Neuronal stem cell (in vitro differentiated cells): ENCODE data around the gene GPR62.

Source experiments
- DNase-seq: peaks from one replicate; pipeline ENCODE4 v3.0.0-alpha.2; 2013; ENCODE audit warnings: low spot score
- H2AFZ ChIP-seq: one replicate; pipeline ENCODE4 v1.6.1; 2013; ENCODE audit warnings: mild to moderate bottlenecking, low read length, inconsistent platforms
- H2AK5ac ChIP-seq: 2 replicates; pipeline ENCODE4 v1.6.1; 2013; ENCODE audit warnings: low read depth, mild to moderate bottlenecking, inconsistent platforms, low read length, moderate library complexity, mixed read lengths
- H2BK120ac ChIP-seq: 2 replicates; pipeline ENCODE4 v1.6.1; 2013; ENCODE audit warnings: low read depth, mild to moderate bottlenecking, inconsistent platforms, low read length, moderate library complexity, mixed read lengths
- H2BK12ac ChIP-seq: one replicate; pipeline ENCODE4 v1.6.1; 2013; ENCODE audit warnings: low read length, inconsistent platforms
- H2BK15ac ChIP-seq: 2 replicates; pipeline ENCODE4 v1.6.1; 2013; ENCODE audit warnings: mild to moderate bottlenecking, low read length, inconsistent platforms, mixed read lengths
- H2BK5ac ChIP-seq: one replicate; pipeline ENCODE4 v1.6.1; 2013; ENCODE audit warnings: inconsistent platforms, mild to moderate bottlenecking, low read length, moderate library complexity
- H3K14ac ChIP-seq: one replicate; pipeline ENCODE4 v1.6.1; 2013; ENCODE audit warnings: low read length, inconsistent platforms
- H3K18ac ChIP-seq: 2 replicates; pipeline ENCODE4 v1.6.1; 2013; ENCODE audit warnings: low read length, inconsistent platforms
- H3K23ac ChIP-seq: 2 replicates; pipeline ENCODE4 v1.6.1; 2013; ENCODE audit warnings: low read depth, mild to moderate bottlenecking, mixed read lengths, low read length, inconsistent platforms; ENCODE audit not compliant: poor library complexity
- H3K27ac ChIP-seq: replicated peaks from 3 replicates; pipeline ENCODE4 v1.5.1; 2013; ENCODE audit warnings: low read length, inconsistent platforms
- H3K27me3 ChIP-seq, 3 experiments: 2 replicates each; pipeline ENCODE4 v1.6.1; 2013; ENCODE audit warnings: low read length in 3 of 3, mild to moderate bottlenecking in 2 of 3, inconsistent platforms in 1 of 3, low read depth in 1 of 3, mixed read lengths in 1 of 3, moderate library complexity in 1 of 3; ENCODE audit not compliant: control insufficient read depth in 3 of 3, insufficient read depth in 3 of 3
- H3K36me3 ChIP-seq, 2 donors: replicated peaks in 1 of 2; 2 replicates each; pipeline ENCODE4 v1.6.1; 2013; ENCODE audit warnings: low read length in 2 of 2; ENCODE audit not compliant: control insufficient read depth in 2 of 2, insufficient read depth in 2 of 2
- H3K4ac ChIP-seq: 2 replicates; pipeline ENCODE4 v1.6.1; 2013; ENCODE audit warnings: inconsistent platforms, mild to moderate bottlenecking, low read length, moderate library complexity
- H3K4me1 ChIP-seq, 2 donors: 1 replicate in 1 of 2; 2 replicates in 1 of 2; pipeline ENCODE4 v1.6.1; 2013; ENCODE audit warnings: low read length in 2 of 2, low read depth in 1 of 2; ENCODE audit not compliant: control insufficient read depth in 2 of 2, insufficient read depth in 1 of 2
- H3K4me2 ChIP-seq: one replicate; pipeline ENCODE4 v1.6.1; 2013; ENCODE audit warnings: mild to moderate bottlenecking, low read length, inconsistent platforms; ENCODE audit not compliant: insufficient read depth, poor library complexity, severe bottlenecking
- H3K4me3 ChIP-seq, 2 donors: 2 replicates each; pipeline ENCODE4 v1.5.1; 2013; ENCODE audit warnings: low read length in 2 of 2, mild to moderate bottlenecking in 2 of 2, inconsistent platforms in 1 of 2, moderate library complexity in 1 of 2
- H3K79me1 ChIP-seq: one replicate; pipeline ENCODE4 v1.6.1; 2013; ENCODE audit warnings: low read depth, mild to moderate bottlenecking, inconsistent platforms, low read length, moderate library complexity
- H3K9ac ChIP-seq: one replicate; pipeline ENCODE4 v1.6.1; 2013; ENCODE audit warnings: mild to moderate bottlenecking, low read depth, low read length, inconsistent platforms; ENCODE audit not compliant: poor library complexity
- H3K9me3 ChIP-seq, 2 donors: replicated peaks in 1 of 2; 2 replicates each; pipeline versions ENCODE3 to v1.6.1; 2013; ENCODE audit warnings: low read length in 2 of 2, mild to moderate bottlenecking in 2 of 2, inconsistent platforms in 1 of 2, low read depth in 1 of 2, mixed read lengths in 1 of 2, moderate library complexity in 1 of 2; ENCODE audit not compliant: control insufficient read depth in 2 of 2, insufficient read depth in 1 of 2
- H4K8ac ChIP-seq: one replicate; pipeline ENCODE4 v1.6.1; 2013; ENCODE audit warnings: low read depth, mild to moderate bottlenecking, inconsistent platforms, low read length, moderate library complexity
- H4K91ac ChIP-seq: one replicate; pipeline ENCODE4 v1.6.1; 2013; ENCODE audit warnings: low read length, low read depth, mild to moderate bottlenecking, inconsistent platforms; ENCODE audit not compliant: poor library complexity
- WGBS, 2 donors: extraction: QIAGEN DNeasy Blood & Tissue Kit; methylation state at CpG; one replicate each; pipeline ENCODE4 v1.1.7; 2013; ENCODE audit warnings: missing lambda C conversion rate in 2 of 2, mixed read lengths in 1 of 2; ENCODE audit not compliant: insufficient read length in 2 of 2, insufficient replicate concordance in 1 of 2; ENCODE audit errors: extremely low coverage in 2 of 2; 5-methylcytosine and 5-hydroxymethylcytosine counted together

The GPR62 gene

GRCh38 chr3:51945031-51945840 lies 9.9 kb upstream of the GPR62 start:
- Histone ChIP-seq H2BK5ac (no peak overlapping the region), H2BK120ac (no peak overlapping the region)
- no CpG with 5 or more reads among the region's 18 CpGs for WGBS, 2 donors

GRCh38 chr3:51945926-51946705 lies 9.1 kb upstream of the GPR62 start:
- peaks cover 2% of the 10 kb centered on the region for H3K79me1 ChIP-seq
- H3K4me2 ChIP-seq, result no peak overlapping the region
- H3K4me1 ChIP-seq, result peaks cover 4 to 7% of the 10 kb centered on the region in 2 donors
- H3K36me3 ChIP-seq, result no peaks in the 10 kb centered on the region
- no peak overlapping the region for H2BK120ac ChIP-seq
- H2BK12ac ChIP-seq, result peak overlapping the region; percentile 84
- peak overlapping the region; percentile 32 for H2AK5ac ChIP-seq
- WGBS, 2 donors, result no CpG with 5 or more reads among the region's 14 CpGs
- DNase-seq, result no peak
- H3K27ac ChIP-seq, result no peak overlapping the region
- peak overlapping the region in 1 of 2 donors; percentile 24 for H3K4me3 ChIP-seq
- H3K14ac ChIP-seq, result no peak overlapping the region
- no peak overlapping the region for H3K4ac ChIP-seq
- no peak overlapping the region for H3K23ac ChIP-seq
- peak overlapping the region; percentile 1 for H2BK15ac ChIP-seq
- no peak overlapping the region for H3K18ac ChIP-seq
- peaks cover 0 to 2% (median 0%) of the 10 kb centered on the region in 3 experiments for H3K27me3 ChIP-seq
- H4K91ac ChIP-seq, result no peak overlapping the region
- H3K9me3 ChIP-seq, result peaks cover 0 to 3% of the 10 kb centered on the region in 2 donors
- H3K9ac ChIP-seq, result peak overlapping the region; percentile 24
- H4K8ac ChIP-seq, result no peak overlapping the region
- no peak overlapping the region for H2AFZ ChIP-seq
- no peak overlapping the region for H2BK5ac ChIP-seq

More at GRCh38 chr3:51945031-51945840, 9.9 kb upstream of the GPR62 start:
- H2BK12ac ChIP-seq, result peak overlapping the region; percentile 32
- peaks cover 0 to 2% (median 0%) of the 10 kb centered on the region in 3 experiments for H3K27me3 ChIP-seq
- H2AFZ ChIP-seq, result no peak overlapping the region
- no peak overlapping the region for H3K4me2 ChIP-seq
- peaks cover 0 to 3% of the 10 kb centered on the region in 2 donors for H3K9me3 ChIP-seq
- H2AK5ac ChIP-seq, result peak overlapping the region; percentile 71
- no peaks in the 10 kb centered on the region for H3K36me3 ChIP-seq
- no peak for DNase-seq
- H3K79me1 ChIP-seq, result peaks cover 2% of the 10 kb centered on the region
- H3K14ac ChIP-seq, result no peak overlapping the region
- no peak overlapping the region for H3K4me3 ChIP-seq
- no peak overlapping the region for H4K91ac ChIP-seq
- peak overlapping the region; percentile 27 for H2BK15ac ChIP-seq
- no peak overlapping the region for H3K27ac ChIP-seq
- no peak overlapping the region for H3K18ac ChIP-seq
- H3K4me1 ChIP-seq, result peaks cover 7% of the 10 kb centered on the region in 2 donors
- H4K8ac ChIP-seq, result no peak overlapping the region
- peak overlapping the region; percentile 72 for H3K9ac ChIP-seq
- H3K4ac ChIP-seq, result no peak overlapping the region
- H3K23ac ChIP-seq, result no peak overlapping the region

- Histone ChIP-seq H2BK12ac (no peak overlapping the region), H3K4me1 (peaks cover 4 to 7% of the 10 kb centered on the region in 2 donors), H2AK5ac (no peak overlapping the region), H3K27me3 (peaks cover 0 to 2% (median 0%) of the 10 kb centered on the region in 3 experiments), H3K23ac (no peak overlapping the region), H3K79me1 (no peaks in the 10 kb centered on the region), H3K4me3 (no peak overlapping the region), H2BK120ac (no peak overlapping the region), H3K18ac (no peak overlapping the region), H3K27ac (no peak overlapping the region), H3K4ac (no peak overlapping the region), H3K4me2 (no peak overlapping the region), H3K14ac (no peak overlapping the region), H2AFZ (no peak overlapping the region), H3K9ac (no peak overlapping the region), H3K9me3 (peaks cover 0 to 3% of the 10 kb centered on the region in 2 donors), H2BK15ac (no peak overlapping the region), H2BK5ac (no peak overlapping the region), H3K36me3 (no peaks in the 10 kb centered on the region), H4K91ac (no peak overlapping the region), H4K8ac (no peak overlapping the region)
- DNase-seq, result no peak
- WGBS, 2 donors, result no CpG with 5 or more reads among the region's 4 CpGs
Observed at GRCh38 chr3:51946796-51947195, 8.4 kb upstream of the GPR62 start.
